C4-2B (cell line): Measurements from ENCODE around the gene CYP27A1.

Experiments used
- H3K27ac ChIP-seq: fragments of 450-650 bp; 2 replicates; pipeline ENCODE4 v1.5.1; 2017
- CTCF ChIP-seq: fragments of 450-650 bp; conservative IDR thresholded peaks from 2 replicates; pipeline ENCODE4 v1.5.1; 2017; ENCODE audit warnings: mild to moderate bottlenecking
- ZFX ChIP-seq: fragments of 450-650 bp; IDR thresholded peaks from 2 replicates; pipeline ENCODE4 v1.6.1; 2017

The CYP27A1 gene

GRCh38 chr2:218776488-218776887, 5.5 kb upstream of the CYP27A1 start:
- no peak overlapping the region for H3K27ac ChIP-seq
- TF ChIP-seq ZFX (no peak), CTCF (no peak)

- TF ChIP-seq ZFX: no peak
- no peak for TF ChIP-seq CTCF
- no peak overlapping the region for H3K27ac ChIP-seq
Observed at GRCh38 chr2:218777276-218777990, 4.5 kb upstream of the CYP27A1 start.

GRCh38 chr2:218780046-218780445, 1.9 kb upstream of the CYP27A1 start:
- no peak overlapping the region for H3K27ac ChIP-seq
- TF ChIP-seq CTCF: no peak
- no peak for TF ChIP-seq ZFX

- no peak for TF ChIP-seq CTCF
- TF ChIP-seq ZFX: no peak
- no peak overlapping the region for H3K27ac ChIP-seq
Observed at GRCh38 chr2:218780851-218781690, 876 bp upstream of the CYP27A1 start.

GRCh38 chr2:218782528-218782844, 539 bp downstream of the CYP27A1 start:
- no peak overlapping the region for H3K27ac ChIP-seq
- TF ChIP-seq CTCF (no peak), ZFX (no peak)

GRCh38 chr2:218783688-218784087, 1.7 kb downstream of the CYP27A1 start:
- H3K27ac ChIP-seq: no peak overlapping the region
- TF ChIP-seq CTCF (no peak), ZFX (no peak)

- TF ChIP-seq CTCF: no peak
- TF ChIP-seq ZFX: no peak
- no peak overlapping the region for H3K27ac ChIP-seq
Observed at GRCh38 chr2:218785103-218785502, 3.2 kb downstream of the CYP27A1 start.
